Measurements from ENCODE around the gene KREMEN2.

Gene KREMEN2

DNA sequence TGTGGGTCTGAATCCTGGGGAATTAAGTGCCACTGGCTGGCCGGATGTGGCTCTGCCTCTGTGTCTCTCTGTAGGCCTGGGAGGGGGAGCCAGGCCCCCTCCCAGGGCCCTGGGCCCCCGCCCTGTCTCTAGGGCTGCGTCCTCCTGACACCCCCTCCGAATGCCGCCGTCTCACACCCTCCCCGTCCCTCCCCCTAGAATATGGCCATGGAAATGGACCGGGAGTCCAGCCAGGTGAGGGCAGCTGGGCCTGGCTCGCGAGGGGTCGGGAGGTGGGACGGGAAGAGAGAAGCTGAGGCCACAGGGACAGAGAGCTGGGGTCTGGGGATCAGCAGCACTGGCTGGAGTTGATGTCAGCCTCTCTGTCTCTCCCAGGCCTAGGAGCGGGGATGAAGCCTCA, 32.2 kb downstream of the KREMEN2 start:
- TF ChIP-seq, protein P1, sequence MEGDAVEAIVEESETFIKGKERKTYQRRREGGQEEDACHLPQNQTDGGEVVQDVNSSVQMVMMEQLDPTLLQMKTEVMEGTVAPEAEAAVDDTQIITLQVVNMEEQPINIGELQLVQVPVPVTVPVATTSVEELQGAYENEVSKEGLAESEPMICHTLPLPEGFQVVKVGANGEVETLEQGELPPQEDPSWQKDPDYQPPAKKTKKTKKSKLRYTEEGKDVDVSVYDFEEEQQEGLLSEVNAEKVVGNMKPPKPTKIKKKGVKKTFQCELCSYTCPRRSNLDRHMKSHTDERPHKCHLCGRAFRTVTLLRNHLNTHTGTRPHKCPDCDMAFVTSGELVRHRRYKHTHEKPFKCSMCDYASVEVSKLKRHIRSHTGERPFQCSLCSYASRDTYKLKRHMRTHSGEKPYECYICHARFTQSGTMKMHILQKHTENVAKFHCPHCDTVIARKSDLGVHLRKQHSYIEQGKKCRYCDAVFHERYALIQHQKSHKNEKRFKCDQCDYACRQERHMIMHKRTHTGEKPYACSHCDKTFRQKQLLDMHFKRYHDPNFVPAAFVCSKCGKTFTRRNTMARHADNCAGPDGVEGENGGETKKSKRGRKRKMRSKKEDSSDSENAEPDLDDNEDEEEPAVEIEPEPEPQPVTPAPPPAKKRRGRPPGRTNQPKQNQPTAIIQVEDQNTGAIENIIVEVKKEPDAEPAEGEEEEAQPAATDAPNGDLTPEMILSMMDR (conservative IDR thresholded peaks at IDR 0.05; ENCODE audit: low read depth, low read length): no peak
- no peak for DNase-seq (ENCODE audit: low read depth)
- no peak overlapping the region for H3K4me3 ChIP-seq (ENCODE audit: low read depth, low read length)

DNA sequence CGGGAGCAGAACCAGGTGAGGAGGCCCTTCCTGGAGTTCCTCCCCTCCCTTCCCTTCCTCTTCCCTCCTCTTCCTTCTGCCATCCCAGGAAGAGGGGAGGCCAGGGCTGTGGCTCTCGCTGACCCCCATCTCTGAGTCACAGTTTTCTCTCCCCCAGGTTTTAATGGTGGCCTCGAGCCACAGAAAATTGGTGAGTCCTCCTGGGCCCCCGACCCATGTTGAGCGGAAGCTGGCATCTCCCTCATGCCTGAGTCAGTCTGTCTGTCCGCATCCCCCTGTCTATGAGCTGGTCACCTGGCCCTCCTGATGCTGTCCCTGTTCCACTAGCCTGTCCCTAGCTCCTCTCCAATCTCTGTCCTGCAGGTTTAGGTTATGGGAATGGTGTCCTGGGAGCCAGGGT, 35.9 kb downstream of the KREMEN2 start:
- H3K4me3 ChIP-seq (ENCODE audit: low read depth, low read length): no peak overlapping the region
- no peak for DNase-seq (ENCODE audit: low read depth)
- TF ChIP-seq, protein P1 (conservative IDR thresholded peaks at IDR 0.05; ENCODE audit: low read depth, low read length): no peak

DNA sequence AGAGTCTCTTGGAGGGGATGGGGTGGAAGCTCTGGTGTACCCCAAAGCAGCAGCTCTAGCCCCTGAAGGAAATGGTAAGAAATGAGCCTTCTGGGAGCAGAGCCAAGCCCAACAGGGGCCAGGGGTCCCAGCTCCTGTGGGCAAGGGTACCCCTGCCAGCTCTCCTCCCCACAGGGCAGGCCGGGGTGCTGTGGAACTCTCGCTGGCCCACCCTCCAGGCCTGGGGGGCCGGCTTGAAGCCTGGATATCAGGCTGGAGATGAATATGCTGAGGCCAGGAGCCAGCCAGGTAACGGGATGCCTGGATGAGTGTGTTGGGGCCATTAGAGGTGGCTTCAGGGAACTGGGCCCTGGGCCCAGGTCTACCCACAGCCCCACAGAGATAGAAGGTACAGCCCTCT, 36.5 kb downstream of the KREMEN2 start:
- TF ChIP-seq, protein P1 (conservative IDR thresholded peaks at IDR 0.05; ENCODE audit: low read depth, low read length): no peak
- no peak for DNase-seq (ENCODE audit: low read depth)
- H3K4me3 ChIP-seq (ENCODE audit: low read depth, low read length): no peak overlapping the region

DNA sequence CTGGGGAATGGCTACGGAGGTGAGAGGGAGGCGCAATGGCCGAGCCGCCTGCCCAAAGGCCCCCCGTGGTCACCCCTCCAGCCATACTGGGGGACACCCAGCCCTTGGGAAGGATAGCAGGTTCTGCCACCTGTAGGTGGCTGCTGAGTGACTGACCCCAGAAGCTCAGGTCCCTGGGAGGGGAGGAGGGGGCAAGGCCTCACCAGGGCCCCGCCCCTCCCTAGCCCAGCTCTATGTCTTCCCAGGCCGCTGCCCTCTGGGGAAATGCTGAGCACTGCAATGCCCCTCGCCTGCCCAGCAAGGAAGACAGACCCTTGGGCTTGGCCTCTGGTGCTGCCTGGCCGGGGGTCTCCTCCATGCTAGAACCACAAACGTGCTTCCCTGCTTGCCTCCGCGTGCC, 37.2 kb downstream of the KREMEN2 start:
- no peak for DNase-seq (ENCODE audit: low read depth)
- TF ChIP-seq, protein P1 (conservative IDR thresholded peaks at IDR 0.05; ENCODE audit: low read depth, low read length): no peak
- no peak overlapping the region for H3K4me3 ChIP-seq (ENCODE audit: low read depth, low read length)

DNA sequence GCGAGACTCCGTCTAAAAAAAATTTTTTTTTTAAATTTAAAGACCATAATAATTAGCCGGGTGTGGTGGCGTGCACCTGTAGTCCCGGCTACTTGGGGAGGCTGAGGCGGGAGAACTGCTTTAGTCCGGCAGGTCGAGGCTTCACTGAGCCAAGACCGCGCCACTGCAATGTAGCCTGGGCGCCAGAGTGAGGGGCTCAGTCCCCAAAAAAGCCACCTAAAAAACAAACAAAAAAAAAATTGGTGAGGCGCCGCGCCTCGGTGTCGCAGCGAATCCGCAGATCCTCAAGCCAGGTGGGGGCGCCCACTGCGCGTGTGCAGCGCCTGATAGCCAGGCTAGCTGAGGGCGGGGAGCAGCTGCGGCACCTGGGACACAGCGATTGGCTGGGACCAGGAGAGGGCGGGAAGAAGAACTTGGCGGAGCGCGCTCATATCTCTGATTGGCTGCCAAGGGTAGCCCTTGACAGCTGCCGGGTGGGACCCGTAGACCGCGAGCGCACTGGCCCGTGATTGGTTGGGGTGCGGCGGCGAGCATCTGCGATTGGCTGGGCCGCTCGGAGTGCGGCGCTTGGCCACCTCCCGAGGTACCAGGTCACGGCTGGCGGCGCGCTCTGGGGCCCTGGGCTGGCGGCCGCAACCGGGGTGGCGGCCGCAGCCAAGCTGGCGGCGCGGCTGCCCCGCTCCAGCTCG, 39.7 kb downstream of the KREMEN2 start:
- peak; percentile 99 for DNase-seq (ENCODE audit: low read depth)
- no peak overlapping the region for H3K4me3 ChIP-seq (ENCODE audit: low read depth, low read length)
- TF ChIP-seq, protein P1 (conservative IDR thresholded peaks at IDR 0.05; ENCODE audit: low read depth, low read length): peak; percentile 46

DNA sequence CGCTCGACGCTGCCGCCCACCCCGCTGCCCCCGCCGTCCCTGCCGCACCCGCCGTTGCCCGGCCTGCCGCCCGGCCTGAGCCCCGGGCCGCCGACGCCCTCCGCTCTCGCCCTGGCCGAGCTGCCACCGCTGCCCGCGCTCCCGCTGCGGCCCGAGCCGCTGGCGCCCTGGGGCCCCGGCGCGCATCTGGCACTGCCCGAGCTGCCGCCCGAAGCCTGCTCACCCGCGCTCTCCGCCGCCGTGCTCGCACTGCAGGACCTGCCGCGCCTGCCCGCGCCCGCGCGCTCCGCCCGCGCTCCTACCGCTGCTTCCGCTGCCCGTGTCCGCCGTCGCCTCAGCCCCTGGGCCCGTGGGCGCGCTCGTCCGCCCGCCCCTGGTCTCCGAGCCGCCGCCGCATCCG, 40.2 kb downstream of the KREMEN2 start:
- no peak for DNase-seq (ENCODE audit: low read depth)
- TF ChIP-seq, protein P1 (conservative IDR thresholded peaks at IDR 0.05; ENCODE audit: low read depth, low read length): no peak
- no peak overlapping the region for H3K4me3 ChIP-seq (ENCODE audit: low read depth, low read length)

DNA sequence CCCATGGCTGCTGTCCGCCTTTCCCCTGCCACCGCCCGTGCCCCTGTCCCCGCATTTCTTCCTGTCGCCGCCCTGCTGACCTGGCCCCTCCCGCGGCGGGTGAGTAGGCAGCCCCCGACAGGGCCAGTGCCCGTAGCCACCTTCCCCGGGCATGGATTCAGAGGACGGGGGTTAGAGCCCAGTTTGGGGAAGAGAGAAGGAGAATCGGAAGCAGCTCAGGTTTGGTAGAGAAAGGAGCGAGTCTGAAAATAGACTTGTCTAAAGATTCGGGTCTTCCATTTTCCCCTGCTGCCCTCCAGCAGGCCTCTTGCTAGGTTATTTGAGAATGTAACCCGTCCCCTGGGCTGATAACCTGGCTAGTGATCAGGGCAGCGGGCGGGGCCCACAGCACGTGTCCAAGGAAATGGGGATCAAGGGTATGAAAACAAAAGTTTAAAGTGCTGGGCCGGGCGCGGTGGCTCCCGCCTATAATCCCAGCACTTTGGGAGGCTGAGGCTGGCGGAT, 40.8 kb downstream of the KREMEN2 start:
- no peak overlapping the region for H3K4me3 ChIP-seq (ENCODE audit: low read depth, low read length)
- no peak for DNase-seq (ENCODE audit: low read depth)
- TF ChIP-seq, protein P1 (conservative IDR thresholded peaks at IDR 0.05; ENCODE audit: low read depth, low read length): no peak
